Measurements from ENCODE around the gene ZNF705A.
"Not testable (repeated sequence)": the region's sequence is repeated elsewhere in the genome, so short reads cannot be mapped to it uniquely, and the experiment has no call there.

ZNF705A gene

DNA sequence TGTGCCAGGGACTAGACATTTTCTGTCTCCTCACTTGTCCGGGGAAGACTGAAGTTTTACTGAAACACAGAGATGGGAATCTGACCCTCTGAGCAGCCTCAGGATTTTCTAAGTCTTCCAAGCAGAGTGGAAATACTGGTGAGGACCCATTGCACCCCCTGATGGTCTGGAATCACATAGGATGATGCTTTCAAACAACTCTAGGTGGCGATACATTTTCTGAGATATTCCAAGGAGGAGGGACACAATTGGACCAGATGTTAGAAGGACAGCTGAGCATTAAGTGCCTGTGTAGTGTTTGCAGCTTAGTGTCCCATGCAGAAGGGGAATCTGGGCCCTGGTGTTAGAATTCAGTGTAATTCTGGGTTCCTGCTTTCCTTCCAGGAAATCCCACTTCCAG is 31.3 kb downstream of the ZNF705A start:
- DNase-seq: not testable (repeated sequence)

DNA sequence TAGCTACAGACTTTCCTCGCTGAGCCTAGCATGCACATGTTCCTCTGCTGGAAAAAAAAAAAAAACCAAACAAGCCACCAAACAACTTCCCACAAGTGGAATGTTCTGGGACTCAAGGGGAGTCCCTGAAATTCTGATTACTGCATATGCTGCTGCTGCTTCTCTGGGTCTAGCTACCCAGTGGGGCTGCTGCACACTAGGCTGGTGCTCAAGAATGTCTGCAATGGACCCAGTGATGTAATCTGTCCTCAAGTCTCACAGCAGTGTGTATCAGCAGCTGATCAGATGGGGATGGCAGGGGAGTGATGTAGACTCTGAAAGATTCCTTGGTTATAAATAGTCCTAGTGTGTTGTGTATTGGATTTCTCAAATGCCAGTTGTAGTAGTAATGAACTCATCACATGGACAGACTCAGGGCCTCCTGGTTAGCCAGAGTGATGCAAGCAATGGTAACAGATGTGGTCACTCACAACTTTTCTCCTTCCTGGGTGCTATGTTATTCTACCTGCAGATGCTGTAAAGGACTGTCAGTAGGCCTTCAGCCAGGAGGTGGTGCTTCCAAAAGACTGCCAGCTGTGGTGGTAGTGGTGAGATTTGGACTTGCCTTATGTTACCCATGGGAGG is 41.0 kb downstream of the ZNF705A start:
- not testable (repeated sequence) for DNase-seq

DNA sequence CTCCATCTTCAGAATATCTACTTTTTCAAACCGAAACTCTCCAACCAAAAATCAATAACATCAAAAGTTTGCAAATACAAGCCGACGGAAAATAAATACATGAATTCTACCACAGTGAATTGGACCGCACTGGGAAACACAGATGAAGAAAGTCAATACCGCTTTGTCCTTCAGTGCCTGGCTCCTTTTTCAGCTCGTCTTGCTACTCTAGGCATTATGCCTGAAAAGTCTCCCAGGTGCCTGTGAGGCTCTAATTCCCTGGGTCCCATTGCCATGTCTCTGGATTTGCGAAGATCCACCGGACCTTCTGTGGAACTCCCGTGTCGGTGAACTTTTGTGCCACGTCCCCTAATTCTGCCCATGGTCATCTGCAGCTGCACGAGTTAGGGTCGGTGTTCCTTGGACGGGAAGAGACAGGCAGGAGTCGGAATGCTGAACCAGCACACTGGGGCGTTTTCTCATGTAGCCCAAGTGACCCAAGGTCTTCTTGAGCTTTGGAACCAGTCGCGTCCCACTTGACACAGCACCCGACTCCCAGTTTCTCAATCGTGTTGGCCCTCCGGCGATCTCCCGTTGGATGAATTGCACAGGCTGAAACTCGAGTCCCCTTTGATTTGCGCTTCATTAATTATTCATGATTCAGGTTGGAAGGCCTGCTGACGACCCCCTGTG is 62.0 kb downstream of the ZNF705A start:
- DNase-seq: not testable (repeated sequence)

DNA sequence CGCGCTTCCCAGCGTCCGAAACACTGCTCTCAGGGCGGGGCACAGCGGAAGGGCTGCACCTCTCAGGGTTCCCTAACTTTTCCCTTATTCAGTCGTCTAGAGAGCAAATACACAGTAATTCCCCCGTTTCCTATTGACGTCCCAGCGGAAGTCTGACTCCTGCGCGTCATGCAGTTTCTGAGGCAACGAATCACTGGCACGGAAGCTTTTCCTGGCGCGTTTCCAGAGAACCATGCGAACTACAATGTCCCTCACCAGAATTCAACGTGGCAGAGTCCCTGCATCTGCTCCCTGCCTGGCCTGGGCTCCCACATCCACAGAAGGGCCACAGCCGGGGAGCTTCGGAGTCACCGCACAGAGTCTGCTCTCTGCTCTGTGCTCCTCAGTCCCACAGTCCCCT is 64.6 kb downstream of the ZNF705A start:
- not testable (repeated sequence) for DNase-seq

DNA sequence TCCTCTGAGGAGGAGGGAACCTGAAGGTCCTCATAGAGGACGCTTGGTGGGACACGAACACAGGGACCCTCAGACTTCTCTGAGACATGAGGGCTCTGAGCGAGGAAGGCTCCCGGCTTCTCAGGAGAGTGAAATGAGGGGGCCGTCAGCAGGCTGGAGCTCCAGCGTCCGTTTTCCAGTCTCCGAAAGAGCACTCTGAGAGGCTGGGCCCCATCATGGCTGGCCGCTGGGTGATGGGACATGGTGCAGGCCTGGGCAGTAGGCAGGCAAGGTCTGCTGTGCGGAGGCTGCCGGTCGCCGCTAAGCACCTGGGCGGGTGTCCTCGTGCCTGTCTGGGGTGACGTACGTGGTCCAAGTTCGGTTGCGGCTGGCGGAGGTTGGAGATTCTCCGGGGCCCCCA is 65.0 kb downstream of the ZNF705A start:
- not testable (repeated sequence) for DNase-seq

DNA sequence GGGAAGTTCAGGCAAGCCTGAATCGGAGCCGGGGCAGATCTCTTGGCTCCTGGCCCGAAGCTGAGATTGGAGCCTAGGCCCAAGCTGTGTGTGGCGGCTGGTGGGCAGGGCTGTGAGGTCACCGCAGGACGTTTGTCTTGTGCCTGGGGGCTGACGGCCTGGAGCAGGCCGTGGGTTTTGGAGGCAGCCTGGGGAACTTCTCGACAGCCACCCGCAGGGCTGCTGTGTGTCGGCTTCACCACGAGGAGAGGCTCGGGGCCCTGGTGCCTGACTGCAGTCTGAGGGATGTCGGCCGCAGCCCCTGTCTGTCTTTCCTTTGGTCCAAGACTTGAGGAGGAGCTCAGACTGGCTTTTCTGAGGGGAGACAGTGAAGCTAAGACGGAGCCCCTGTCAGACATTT is 65.5 kb downstream of the ZNF705A start:
- DNase-seq: not testable (repeated sequence)

DNA sequence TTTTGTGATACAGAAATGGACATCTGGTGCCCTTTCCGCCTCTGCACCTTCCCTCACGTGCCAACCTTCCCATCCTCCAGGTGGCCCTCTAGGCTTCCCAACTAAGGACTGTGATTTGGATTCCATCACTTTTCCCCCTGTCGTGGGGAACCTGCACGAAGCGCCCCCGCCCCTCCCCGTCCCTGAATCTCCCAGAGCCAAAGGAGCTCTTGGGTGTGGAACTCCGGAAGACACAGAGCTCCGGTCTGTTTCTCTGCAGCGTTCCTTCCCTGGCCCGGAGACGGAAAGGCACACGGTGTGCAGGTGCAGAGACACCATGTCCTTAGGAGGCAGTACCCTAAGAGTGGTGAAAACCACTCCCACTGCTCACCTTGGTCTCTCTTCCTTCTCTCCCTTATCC is 66.8 kb downstream of the ZNF705A start:
- not testable (repeated sequence) for DNase-seq

DNA sequence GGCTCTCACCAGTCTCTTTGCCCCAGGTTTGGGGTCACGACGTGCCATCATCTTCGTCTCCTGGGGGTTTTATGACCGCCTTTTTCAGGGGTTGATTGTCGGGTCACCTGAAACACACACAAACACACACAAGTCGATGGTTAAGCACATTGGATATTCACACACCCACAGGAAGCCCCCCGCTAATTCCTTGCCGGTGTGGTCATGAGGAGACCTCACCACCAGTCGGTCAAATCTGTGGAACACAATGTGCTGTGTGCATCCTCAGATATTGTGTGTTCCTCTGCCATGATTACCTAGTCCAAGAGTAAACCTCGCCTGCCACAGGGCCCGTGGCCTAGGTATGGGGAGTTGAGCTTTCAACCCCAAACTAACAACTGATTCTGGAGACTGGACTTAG is 68.0 kb downstream of the ZNF705A start:
- not testable (repeated sequence) for DNase-seq

DNA sequence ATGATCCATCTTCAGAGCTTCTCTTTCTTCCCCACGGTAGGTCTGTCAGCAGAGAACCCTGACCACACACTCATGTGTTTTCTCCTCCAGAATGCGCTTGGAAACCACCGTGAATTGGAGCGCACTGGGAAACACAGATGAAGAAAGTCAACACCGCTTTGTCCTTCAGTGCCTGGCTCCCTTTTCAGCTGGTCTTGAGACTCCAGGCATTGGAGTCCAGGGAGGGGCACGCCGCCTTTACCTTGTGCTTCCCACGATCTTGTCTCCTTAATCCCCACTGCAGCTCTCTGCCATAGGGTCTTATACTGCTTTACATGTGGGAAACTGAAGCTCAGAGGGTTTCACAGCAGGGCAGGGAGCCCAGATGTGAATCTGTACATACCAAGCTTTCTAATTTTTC is 69.5 kb downstream of the ZNF705A start:
- no peak for DNase-seq

DNA sequence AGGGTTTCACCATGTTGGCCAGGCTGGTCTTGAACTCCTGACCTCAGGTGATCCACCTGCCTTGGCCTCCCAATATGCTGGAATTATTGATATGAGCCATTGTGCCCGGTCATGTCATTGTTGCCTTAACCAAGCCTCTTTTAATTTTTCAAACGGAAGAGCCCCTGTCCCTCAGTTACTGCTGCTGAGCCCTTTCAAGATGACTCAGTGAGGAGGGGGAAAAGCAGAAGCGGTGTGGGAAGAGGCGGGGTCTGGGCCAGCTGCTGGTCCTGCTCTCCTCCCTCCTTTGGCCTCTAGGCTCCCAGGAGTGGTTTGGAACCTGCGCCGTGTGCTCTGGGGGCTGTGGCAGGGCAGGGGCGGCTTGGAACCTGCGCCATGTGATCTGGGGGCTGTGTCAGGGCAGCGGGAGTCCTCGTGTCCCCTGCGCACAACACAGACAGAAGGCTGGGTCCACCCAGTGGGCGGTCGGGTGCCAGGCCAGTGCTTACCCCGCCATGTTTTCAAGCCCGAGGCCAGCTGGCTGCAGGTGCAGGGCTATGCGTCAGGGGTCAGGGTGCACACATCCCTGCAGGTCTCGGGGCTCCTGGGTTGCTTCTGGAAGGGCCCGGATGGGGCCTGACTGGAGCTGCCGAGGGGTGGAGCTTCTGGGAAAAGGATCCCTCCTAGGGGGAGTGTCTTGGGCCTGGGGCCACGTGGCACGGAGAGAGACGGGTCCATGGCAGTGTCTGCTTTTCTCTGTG is 70.3 kb downstream of the ZNF705A start, which contains the start of gene FAM90A1:
Gene FAM90A1, minus strand, starts transcription at position 627 of the 740 bp plus-strand sequence. CDS start 2,786 bp downstream, outside the sequence.
- DNase-seq: peak; percentile 66

DNA sequence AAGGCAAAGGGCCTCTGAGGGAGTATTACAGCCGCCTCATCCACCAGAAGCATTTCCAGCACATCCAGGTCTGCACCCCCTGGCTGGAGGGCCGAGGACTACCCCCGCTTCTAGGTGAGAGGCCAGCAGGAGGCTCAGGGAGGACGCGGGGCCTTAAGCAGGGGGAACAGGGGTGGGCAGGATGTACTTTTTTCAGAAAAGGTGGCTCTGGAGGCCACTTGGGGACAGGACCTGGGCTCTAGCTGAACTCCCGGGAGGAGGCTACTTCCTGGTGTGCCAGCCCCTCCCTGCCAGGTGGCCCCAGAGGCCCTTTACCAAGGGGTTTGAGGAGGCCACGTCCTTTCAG is 70.9 kb downstream of the ZNF705A start:
- not testable (repeated sequence) for DNase-seq

DNA sequence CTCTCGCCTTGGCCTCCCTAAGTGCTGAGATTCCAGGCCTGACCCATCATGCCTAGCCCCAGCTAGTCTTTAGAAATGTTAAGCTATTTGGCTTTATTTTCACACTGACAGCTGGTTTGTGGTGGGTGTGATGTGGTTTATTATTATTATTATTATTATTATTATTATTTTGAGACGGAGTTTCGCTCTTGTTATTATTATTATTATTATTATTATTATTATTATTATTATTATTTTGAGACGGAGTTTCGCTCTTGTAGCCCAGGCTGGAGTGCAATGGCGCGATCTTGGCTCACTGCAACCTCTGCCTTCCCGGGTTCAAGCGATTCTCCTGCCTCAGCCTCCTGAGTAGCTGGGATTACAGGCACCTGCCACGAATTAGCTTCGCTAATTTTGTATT is 71.8 kb downstream of the ZNF705A start:
- not testable (repeated sequence) for DNase-seq

DNA sequence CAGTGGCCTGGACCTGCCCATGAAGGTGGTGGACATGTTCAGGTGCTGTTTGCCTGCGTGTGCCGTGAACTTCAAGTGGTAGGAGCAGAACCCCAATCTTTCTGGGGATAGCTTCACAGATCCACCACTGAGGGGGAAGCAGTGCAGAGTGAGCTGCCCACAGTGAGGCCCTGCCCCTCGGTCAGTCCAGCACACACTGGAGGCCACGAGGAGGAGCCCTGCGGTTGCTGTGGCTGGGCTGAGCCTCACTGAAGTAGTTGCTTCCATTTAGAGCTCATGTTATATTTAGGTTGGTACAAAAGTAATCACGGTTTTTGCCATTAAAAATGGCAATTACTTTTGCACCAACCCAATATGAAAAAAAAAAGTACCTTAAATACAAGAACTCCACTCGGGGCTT is 72.7 kb downstream of the ZNF705A start:
- not testable (repeated sequence) for DNase-seq

Measured in activated CD4-positive, alpha-beta T cell treated with anti-CD3 and anti-CD28 coated beads, Interleukin-2, amount 50 U/mL, for 16 hours (primary cell).